GM10266 (cell line): ENCODE data around the gene PKD1.

ENCODE experiments used
- DNase-seq: peaks from one replicate; pipeline ENCODE4 v3.0.0; 2012; ENCODE audit errors: extremely low spot score
- CTCF ChIP-seq: IDR thresholded peaks from 2 replicates; pipeline ENCODE4 v1.5.1; 2012; ENCODE audit warnings: mild to moderate bottlenecking, low read depth; ENCODE audit not compliant: control insufficient read depth, insufficient read depth; ENCODE audit errors: missing control alignments

Gene PKD1

DNA sequence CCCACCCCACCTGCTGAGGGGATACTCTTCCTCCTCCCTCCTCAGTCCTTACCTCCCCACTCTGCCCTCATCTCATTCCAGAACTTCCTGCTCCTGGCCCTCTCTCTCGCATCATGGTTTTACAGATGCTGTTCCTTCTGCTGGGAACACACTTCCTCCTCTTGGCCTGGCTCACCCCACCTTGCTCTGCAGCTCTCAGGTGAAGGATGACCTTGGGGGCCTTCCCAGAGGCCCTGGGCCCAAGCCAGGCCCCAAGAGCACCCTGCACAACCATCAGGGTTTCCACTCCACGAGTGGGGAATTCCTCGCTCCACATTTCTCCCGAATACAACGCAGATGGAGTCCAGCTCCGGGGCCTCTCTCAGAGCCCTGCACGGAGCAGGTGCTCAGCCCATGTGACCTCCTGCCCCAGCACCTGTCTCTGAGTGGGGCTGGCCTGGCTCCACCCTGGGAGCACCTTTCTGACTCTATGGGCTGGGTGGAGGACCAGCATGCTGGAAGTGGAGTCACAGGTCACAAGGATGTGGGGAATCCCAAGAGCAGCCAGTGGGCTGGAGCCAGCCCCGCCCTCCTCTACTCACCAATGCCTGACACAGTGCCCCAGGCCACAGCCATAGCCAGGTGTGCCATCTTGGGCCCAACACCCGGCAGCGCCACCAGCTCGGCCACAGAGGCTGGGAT, 92.6 kb downstream of the PKD1 start:
- TF ChIP-seq CTCF, result no peak

DNA sequence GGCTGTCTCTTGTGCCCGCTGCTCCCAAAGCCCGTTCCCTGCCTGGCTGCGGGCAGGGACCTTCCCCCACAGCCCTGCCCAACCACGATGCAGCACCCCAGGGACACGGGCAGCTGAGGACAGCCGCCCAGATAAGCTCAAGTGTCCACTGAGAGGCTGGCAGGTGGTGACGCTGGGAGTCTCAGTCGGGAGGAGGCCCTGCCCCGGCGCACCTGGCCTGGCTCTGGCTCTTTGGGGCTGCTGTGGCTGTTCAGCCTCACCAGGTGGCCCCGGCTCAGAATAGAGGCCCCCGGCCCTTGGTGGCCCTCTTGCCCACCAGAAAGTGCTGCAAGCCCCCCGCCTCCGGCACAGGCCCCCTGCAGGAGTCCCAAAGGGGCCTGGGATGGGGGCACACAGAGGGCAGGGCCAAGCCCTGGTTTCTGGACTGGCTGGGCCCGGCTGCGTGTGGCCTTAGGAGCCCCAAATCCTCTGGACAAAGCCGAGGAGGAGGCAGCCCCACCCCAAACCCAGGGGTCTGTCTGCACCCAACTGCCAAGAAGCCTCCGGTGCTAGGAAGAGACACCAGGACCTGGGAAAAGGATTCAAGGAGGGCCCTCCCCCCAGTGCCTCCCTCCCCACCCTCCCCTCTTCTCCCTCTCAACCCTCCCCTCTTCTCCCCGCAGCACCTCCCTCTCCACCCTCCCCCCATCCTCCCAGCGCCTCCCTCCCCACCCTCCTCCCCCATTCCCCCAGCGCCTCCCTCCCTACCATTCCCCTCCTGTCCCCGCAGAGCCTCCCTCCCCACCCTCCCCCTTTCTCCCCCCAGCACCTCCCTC, 93.3 kb downstream of the PKD1 start:
- no peak for TF ChIP-seq CTCF
- DNase-seq, result no peak

More for the DNA sequence above, 92.6 kb downstream of the PKD1 start:
- no peak for DNase-seq

- no peak for TF ChIP-seq CTCF
- DNase-seq, result no peak
Measured at GRCh38 chr16:2040787-2041522, 94.7 kb downstream of the PKD1 start.

DNA sequence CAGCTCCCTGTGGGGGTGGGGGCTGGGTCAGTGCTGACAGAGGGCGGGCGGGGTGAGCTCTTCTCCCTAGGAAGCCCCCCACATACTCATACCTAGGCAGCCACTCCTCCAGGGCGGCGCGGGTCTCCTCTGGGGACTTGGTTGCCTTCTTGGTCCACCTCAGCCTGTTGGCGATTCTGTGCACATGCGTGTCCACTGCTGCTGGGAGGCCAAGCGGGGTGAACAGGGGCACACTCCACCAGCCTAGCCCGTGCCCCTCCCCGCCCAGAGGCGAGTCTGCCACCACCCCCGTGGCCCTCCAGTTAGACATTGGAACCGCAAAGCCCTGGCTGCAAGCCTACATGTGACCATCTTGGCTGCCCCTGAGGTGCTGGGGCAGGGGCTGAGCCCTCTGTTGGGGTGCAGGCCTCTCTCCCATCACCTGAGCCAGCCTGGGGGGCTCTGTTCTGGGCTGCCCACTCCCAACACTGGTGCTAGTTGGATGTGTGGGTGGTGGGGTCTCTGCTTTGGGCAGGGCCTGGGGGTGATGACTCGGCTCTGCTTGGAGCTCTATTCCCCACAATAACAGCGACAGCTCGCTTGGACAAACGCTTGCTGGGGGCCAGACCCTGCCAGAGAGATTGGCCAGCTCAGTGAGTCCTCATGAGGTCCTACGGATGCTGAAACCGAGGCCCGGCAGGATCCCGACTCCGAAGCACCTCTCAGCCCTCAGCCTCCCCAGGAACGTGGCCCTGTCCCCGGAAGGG, 95.5 kb downstream of the PKD1 start:
- no peak for TF ChIP-seq CTCF
- no peak for DNase-seq

GRCh38 chr16:2039274-2040031, 96.2 kb downstream of the PKD1 start:
- no peak for DNase-seq
- no peak for TF ChIP-seq CTCF
